HCT116 (cell line): ENCODE data around the gene LSM14A. TPM values are rescaled to one million over a fixed set of nuclear protein-coding genes. Genes with fewer than 3 reads are reported as not detected.

ENCODE experiments used
- ATAC-seq: fragments of 200-7000 bp; cut with Tn5 transposase; 2 replicates; pipeline ENCODE4 v1.9.1; 2020; ENCODE audit warnings: mild to moderate bottlenecking, moderate library complexity
- BruUV-seq: library from RNA; stranded (reverse); fragments of 400-500 nt; replicated peaks from 2 replicates; lab custom pipeline; 2021; lab: Mats Ljungman, UMichigan
- CTCF ChIA-PET: fragments of 300-600 bp; sonication (Branson Sonifier 250); formaldehyde crosslinking; loops from one replicate; lab custom pipeline; 2021; ENCODE audit warnings: antibody characterized with exemption; lab: Charles Lee
- POLR2A ChIA-PET: fragments of 300-600, 350-600 bp; sonication (Branson Sonifier 250); formaldehyde crosslinking; loops from one replicate; lab custom pipeline; 2021; ENCODE audit warnings: antibody characterized with exemption; lab: Charles Lee
- RAD21 ChIA-PET, 2 experiments: fragments of 300-600 bp; sonication (Branson Sonifier 250); formaldehyde crosslinking; loops; one replicate each; lab custom pipeline; 2023; ENCODE audit warnings: low total read pairs in 2 of 2; ENCODE audit not compliant: uncharacterized antibody in 2 of 2, unreplicated experiment in 2 of 2, low non-redundant PET in 1 of 2; lab: Charles Lee
- DNase-seq: peaks from one replicate; pipeline ENCODE4 v3.0.0-alpha.2; 2010; ENCODE audit warnings: low read depth, low spot score
- H2AFZ ChIP-seq: fragments of 200-600 bp; shearing (Covaris generic), sonication (generic); 2 replicates; pipeline ENCODE4 v1.6.1; 2017; ENCODE audit warnings: low read depth, mixed run types, mixed read lengths, antibody characterized with exemption, low read length; ENCODE audit not compliant: poor library complexity, severe bottlenecking
- H3K27ac ChIP-seq: 2 replicates; pipeline ENCODE4 v1.5.1; 2012; ENCODE audit warnings: low read depth, low read length
- H3K27me3 ChIP-seq: fragments of 200-600 bp; sonication (generic); 2 replicates; pipeline ENCODE4 v1.6.1; 2016; ENCODE audit warnings: mixed run types, low read length, mixed read lengths; ENCODE audit not compliant: insufficient read depth
- H3K36me3 ChIP-seq, 2 experiments: fragments of 200-500 bp in 1 of 2; fragments of 200-600 bp in 1 of 2; sonication (Bioruptor generic) in 1 of 2; sonication (generic) in 1 of 2; 2 replicates each; pipeline versions ENCODE4 v1.5.1 to v1.6.1; 2014 to 2016; ENCODE audit warnings: low read length in 2 of 2, inconsistent platforms in 1 of 2, mixed read lengths in 1 of 2, mixed run types in 1 of 2; ENCODE audit not compliant: insufficient read depth in 2 of 2, control insufficient read depth in 1 of 2
- H3K4me1 ChIP-seq, 2 experiments: fragments of 200-600 bp in 1 of 2; sonication (generic) in 1 of 2; 2 replicates each; pipeline versions ENCODE4 v1.5.1 to v1.6.1; 2012 to 2017; ENCODE audit warnings: low read length in 2 of 2, inconsistent platforms in 1 of 2, mild to moderate bottlenecking in 1 of 2, mixed read lengths in 1 of 2, mixed run types in 1 of 2, moderate library complexity in 1 of 2; ENCODE audit not compliant: insufficient read depth in 2 of 2, control insufficient read depth in 1 of 2
- H3K4me2 ChIP-seq: fragments of 200-600 bp; sonication (generic); 2 replicates; pipeline ENCODE4 v1.6.1; 2017; ENCODE audit warnings: mixed run types, low read length, mixed read lengths
- H3K4me3 ChIP-seq, 2 experiments: fragments of 200-600 bp in 1 of 2; sonication (generic) in 1 of 2; replicated peaks in 1 of 2; 2 replicates each; pipeline ENCODE4 v1.5.1; 2011 to 2016; ENCODE audit warnings: low read length in 2 of 2, control low read depth in 1 of 2, low read depth in 1 of 2, mild to moderate bottlenecking in 1 of 2, mixed read lengths in 1 of 2, mixed run types in 1 of 2
- H3K79me2 ChIP-seq: fragments of 200-600 bp; sonication (generic); 2 replicates; pipeline ENCODE4 v1.6.1; 2017; ENCODE audit warnings: mild to moderate bottlenecking, mixed run types, low read length, moderate library complexity, mixed read lengths; ENCODE audit not compliant: insufficient read depth
- H3K9ac ChIP-seq: fragments of 200-600 bp; sonication (generic); 2 replicates; pipeline ENCODE4 v1.6.1; 2016; ENCODE audit warnings: low read length, mixed read lengths
- H3K9me2 ChIP-seq: fragments of 200-600 bp; sonication (generic), shearing (Covaris generic); 2 replicates; pipeline ENCODE4 v1.6.1; 2017; ENCODE audit warnings: mixed run types, mild to moderate bottlenecking, moderate library complexity; ENCODE audit not compliant: insufficient read depth
- H3K9me3 ChIP-seq, 2 experiments: fragments of 200-500 bp in 1 of 2; fragments of 200-600 bp in 1 of 2; sonication (Bioruptor generic) in 1 of 2; sonication (generic) in 1 of 2; 2 replicates each; pipeline ENCODE4 v1.6.1; 2014 to 2017; ENCODE audit warnings: low read length in 2 of 2, mixed read lengths in 2 of 2, inconsistent platforms in 1 of 2, low read depth in 1 of 2, mild to moderate bottlenecking in 1 of 2, mixed run types in 1 of 2, moderate library complexity in 1 of 2; ENCODE audit not compliant: control insufficient read depth in 1 of 2, insufficient read depth in 1 of 2
- H4K20me1 ChIP-seq: fragments of 200-600 bp; sonication (generic), shearing (Covaris generic); 2 replicates; pipeline ENCODE4 v1.6.1; 2017; ENCODE audit warnings: mixed run types, mild to moderate bottlenecking, moderate library complexity; ENCODE audit not compliant: insufficient read depth
- CTCF ChIP-seq, 3 experiments: fragments of 200-600 bp in 1 of 3; sonication (generic) in 1 of 3; IDR thresholded peaks in 2 of 3; conservative IDR thresholded peaks in 1 of 3; 2 replicates each; pipeline ENCODE4 v1.5.1; 2012 to 2017; ENCODE audit warnings: low read depth in 2 of 3, low read length in 2 of 3, antibody characterized with exemption in 1 of 3, borderline replicate concordance in 1 of 3, control low read depth in 1 of 3, mild to moderate bottlenecking in 1 of 3, mixed read lengths in 1 of 3, mixed run types in 1 of 3, moderate library complexity in 1 of 3; ENCODE audit not compliant: insufficient read depth in 1 of 3
- ELF1 ChIP-seq: IDR thresholded peaks from 2 replicates; pipeline ENCODE4 v1.6.1; 2012; ENCODE audit warnings: low read depth, borderline replicate concordance
- EZH2 ChIP-seq: fragments of 200-600 bp; sonication (generic); IDR thresholded peaks from 2 replicates; pipeline ENCODE4 v1.6.1; 2017; ENCODE audit warnings: antibody characterized with exemption, mixed run types
- FOSL1 ChIP-seq: IDR thresholded peaks from 2 replicates; pipeline ENCODE4 v1.6.1; 2012; ENCODE audit warnings: low read depth
- JUND ChIP-seq: IDR thresholded peaks from 2 replicates; pipeline ENCODE4 v1.6.1; 2012
- POLR2A ChIP-seq: IDR thresholded peaks from 2 replicates; pipeline ENCODE4 v1.7.0; 2011; ENCODE audit warnings: borderline replicate concordance; ENCODE audit not compliant: insufficient read depth, insufficient read length; ENCODE audit errors: extremely low read depth
- RAD21 ChIP-seq: IDR thresholded peaks from 2 replicates; pipeline ENCODE4 v1.6.1; 2012; ENCODE audit warnings: low read depth, mild to moderate bottlenecking
- REST ChIP-seq: IDR thresholded peaks from 2 replicates; pipeline ENCODE4 v1.6.1; 2012; ENCODE audit warnings: low read depth
- intact Hi-C: fragments of 100-400 bp; cut with micrococcal nuclease; formaldehyde crosslinking; loops from 2 replicates; pipeline ENCODE4 v1.10.0; 2022
- total RNA-seq: library from RNA; stranded (reverse); gene quantifications from one replicate; pipeline ENCODE4 v1.2.1, GENCODE V29; 2021; ENCODE audit not compliant: unreplicated experiment

Gene LSM14A
- total RNA-seq, 1 experiment from 2014 or later, result 120 TPM

GRCh38 chr19:34180709-34181108 lies 8.4 kb downstream of the LSM14A start:
- H2AFZ ChIP-seq, result no peak overlapping the region
- CTCF ChIA-PET, result no interaction called here
- no TSS peak for BruUV-seq
- no peak overlapping the region for H3K4me2 ChIP-seq
- POLR2A ChIA-PET, result no interaction called here
- no peak overlapping the region for H3K27ac ChIP-seq
- H3K36me3 ChIP-seq, result peaks cover 3 to 9% of the 10 kb centered on the region in 2 experiments; a peak in 2 of 4 replicates
- no peak overlapping the region for H3K9ac ChIP-seq
- RAD21 ChIA-PET, result no interaction called here
- H3K79me2 ChIP-seq, result peaks cover 100% of the 10 kb centered on the region
- peaks cover 0 to 17% of the 10 kb centered on the region in 2 experiments; a peak in 2 of 4 replicates for H3K4me1 ChIP-seq
- no peak overlapping the region for H3K4me3 ChIP-seq
- intact Hi-C loops, result no loop called here
- H3K9me3 ChIP-seq, result no peaks in the 10 kb centered on the region
- no peak for ATAC-seq
- H3K27me3 ChIP-seq, result no peaks in the 10 kb centered on the region
- TF ChIP-seq FOSL1, result no peak
- no peak for DNase-seq
- peaks cover 70% of the 10 kb centered on the region for H4K20me1 ChIP-seq
- H3K9me2 ChIP-seq, result no peaks in the 10 kb centered on the region

- Histone ChIP-seq H3K27me3 (no peaks in the 10 kb centered on the region), H3K9me3 (no peaks in the 10 kb centered on the region), H3K4me3 (no peak overlapping the region), H3K4me1 (peaks cover 0 to 17% of the 10 kb centered on the region in 2 experiments; a peak in 2 of 4 replicates), H3K9ac (no peak overlapping the region), H4K20me1 (peaks cover 73% of the 10 kb centered on the region), H3K4me2 (no peak overlapping the region), H3K9me2 (no peaks in the 10 kb centered on the region), H3K36me3 (peaks cover under 1 to 9% of the 10 kb centered on the region in 2 experiments; a peak in 2 of 4 replicates), H3K27ac (no peak overlapping the region), H2AFZ (no peak overlapping the region), H3K79me2 (peaks cover 100% of the 10 kb centered on the region)
- no peak for ATAC-seq
- no peak for DNase-seq
- TF ChIP-seq CTCF (IDR thresholded peaks at IDR 0.05 in 2 of 3, conservative IDR thresholded peaks at IDR 0.05 in 1 of 3; ENCODE audit: borderline replicate concordance in 1 of 3, insufficient read depth in 1 of 3, low read depth in 2 of 3, low read length in 2 of 3) (no peak), ELF1 (no peak), POLR2A (no peak), JUND (no peak), REST (no peak), RAD21 (no peak), EZH2 (no peak)
- ChIA-PET CTCF (no interaction called here), RAD21 (no interaction called here), POLR2A (no interaction called here)
- intact Hi-C loops, result no loop called here
- no TSS peak for BruUV-seq
These were observed 9.0 kb downstream of the LSM14A start for GRCh38 chr19:34181111-34181864.
